Fibroblast of mammary gland (primary cell): ENCODE results near the gene TAPBPL.
A peak's percentile ranks its signal among the peaks of the same experiment; 100 is the strongest.
"Not testable (repeated sequence)": the region's sequence is repeated elsewhere in the genome, so short reads cannot be mapped to it uniquely, and the experiment has no call there.

ENCODE experiments used
- DNase-seq: peaks from one replicate; pipeline ENCODE4 v3.0.0-alpha.2; 2010; ENCODE audit warnings: low read depth
- H3K4me3 ChIP-seq: 2 replicates; pipeline ENCODE4 v1.5.1; 2011; ENCODE audit warnings: low read depth, mild to moderate bottlenecking, low read length, moderate library complexity; ENCODE audit not compliant: control insufficient read depth
- CTCF ChIP-seq: conservative IDR thresholded peaks from 2 replicates; pipeline ENCODE4 v1.5.1; 2011; ENCODE audit warnings: low read depth, low read length, inconsistent platforms; ENCODE audit not compliant: control insufficient read depth, insufficient read depth

TAPBPL gene

DNA sequence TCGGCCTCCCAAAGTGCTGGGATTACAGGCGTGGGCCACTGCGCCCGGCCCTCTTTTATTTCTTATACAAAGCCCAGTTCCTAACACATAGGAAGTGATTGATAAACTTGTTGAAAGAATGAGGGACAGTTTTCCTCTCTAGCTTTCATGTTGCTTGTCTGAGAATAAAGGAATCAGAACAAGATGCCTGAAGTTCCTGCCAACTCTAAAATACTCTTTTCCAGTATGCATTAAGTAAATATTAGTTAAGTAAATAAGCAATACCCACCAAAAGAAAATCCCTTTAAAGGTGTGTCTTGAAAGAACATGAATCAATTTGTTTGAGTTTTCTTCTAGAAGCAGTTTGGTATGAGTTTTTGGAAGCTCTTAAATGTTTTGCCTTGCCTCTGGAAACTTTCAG is 31.5 kb upstream of the TAPBPL start:
- TF ChIP-seq CTCF = no peak
- no peak for DNase-seq
- no peak overlapping the region for H3K4me3 ChIP-seq

- TF ChIP-seq CTCF = peak; percentile 86
- H3K4me3 ChIP-seq = no peak overlapping the region
Observed at GRCh38 chr12:6423267-6424007, 28.4 kb upstream of the TAPBPL start.

DNA sequence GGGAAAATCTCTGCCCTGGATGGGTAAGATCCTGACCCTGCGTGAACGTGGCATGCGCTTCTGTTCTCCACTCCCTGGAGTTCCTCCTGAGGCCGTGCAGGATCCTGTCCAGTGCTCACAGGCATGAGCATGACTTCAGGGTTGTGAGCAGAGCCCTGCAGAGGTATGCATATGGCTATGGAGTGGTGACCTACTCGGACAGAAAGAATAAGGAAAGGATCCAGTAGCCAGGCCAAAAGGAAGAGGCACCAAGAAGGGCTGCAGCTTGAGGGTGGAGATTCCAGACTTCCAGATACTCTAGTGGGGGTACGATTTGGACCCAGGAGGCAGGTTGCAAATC is 27.9 kb upstream of the TAPBPL start:
- no peak for DNase-seq
- H3K4me3 ChIP-seq = no peak overlapping the region
- no peak for TF ChIP-seq CTCF

More at GRCh38 chr12:6423267-6424007, 28.4 kb upstream of the TAPBPL start:
- peak; percentile 94 for DNase-seq

DNA sequence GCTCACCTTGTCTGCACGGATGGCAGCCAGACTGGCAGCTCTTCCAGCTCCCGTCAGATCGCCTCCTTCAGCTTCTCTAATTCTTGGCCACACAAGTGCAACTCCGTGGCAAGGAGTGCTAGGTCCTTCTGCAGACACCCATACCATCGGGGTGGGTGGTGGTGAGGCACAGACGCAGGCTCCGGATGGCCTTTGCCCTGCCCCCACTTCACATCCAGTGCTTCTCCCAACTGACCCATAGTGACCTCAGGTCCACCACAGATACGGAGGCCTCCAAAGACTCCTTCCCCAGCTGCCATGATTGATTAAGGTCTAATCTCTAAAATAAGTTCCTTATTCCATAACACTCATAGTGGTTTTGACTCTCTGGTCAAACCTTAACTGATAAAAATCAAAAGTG is 27.0 kb upstream of the TAPBPL start:
- TF ChIP-seq CTCF = no peak
- no peak overlapping the region for H3K4me3 ChIP-seq
- DNase-seq = no peak

GRCh38 chr12:6425590-6426531 is 26.0 kb upstream of the TAPBPL start:
- H3K4me3 ChIP-seq = no peak overlapping the region
- TF ChIP-seq CTCF = no peak
- DNase-seq = peak; percentile 22

GRCh38 chr12:6426882-6427671 is 24.8 kb upstream of the TAPBPL start:
- no peak overlapping the region for H3K4me3 ChIP-seq
- no peak for DNase-seq
- no peak for TF ChIP-seq CTCF

GRCh38 chr12:6427796-6428195 is 24.0 kb upstream of the TAPBPL start:
- not testable (repeated sequence) for H3K4me3 ChIP-seq, DNase-seq
